HepG2 (cell line): ENCODE data around the gene PGC. TPM values are rescaled to one million over a fixed set of nuclear protein-coding genes. Genes with fewer than 3 reads are reported as not detected.
A peak's percentile ranks its signal among the peaks of the same experiment; 100 is the strongest.

Experiments used
- ATAC-seq: fragments of 200-7000 bp; cut with Tn5 transposase; 3 replicates; pipeline ENCODE4 v1.9.1; 2020; ENCODE audit warnings: mild to moderate bottlenecking, moderate library complexity
- BruUV-seq: library from RNA; stranded (reverse); fragments of 400-500 nt; replicated peaks from 2 replicates; lab custom pipeline; 2021; lab: Mats Ljungman, UMichigan
- CTCF ChIA-PET: fragments of 300-600 bp; formaldehyde crosslinking; extraction: SDS; loops from one replicate; lab custom pipeline; 2021; ENCODE audit warnings: low total read pairs, inconsistent platforms, low intra/inter-chr PET ratio; lab: Yijun Ruan, JAX
- POLR2A ChIA-PET: fragments of 350-600 bp; sonication (Branson Sonifier 250); formaldehyde crosslinking; loops from one replicate; lab custom pipeline; 2020; ENCODE audit warnings: antibody characterized with exemption, inconsistent platforms; lab: Yijun Ruan, JAX
- DNase-seq: peaks from one replicate; pipeline ENCODE4 v3.0.0-alpha.2; 2015; ENCODE audit warnings: low spot score
- FAIRE-seq: peaks from 3 replicates; lab custom pipeline; 2011; peaks lifted over from hg19 to GRCh38; lab: Jason Lieb, UNC
- H2AFZ ChIP-seq: one replicate; pipeline ENCODE4 v1.6.1; 2011; ENCODE audit warnings: low read length, inconsistent platforms
- H3K27ac ChIP-seq: fragments of 300-600 bp; 3 replicates; pipeline ENCODE4 v1.8.0; 2011; ENCODE audit warnings: mixed run types, mild to moderate bottlenecking, mixed read lengths, low read length, inconsistent platforms; ENCODE audit not compliant: insufficient read depth; ENCODE audit errors: extremely low read length
- H3K27me3 ChIP-seq, 2 experiments: fragments of 200-600 bp in 1 of 2; 2 replicates in 1 of 2; 3 replicates in 1 of 2; pipeline versions ENCODE4 v1.6.0 to v1.8.0; 2011; ENCODE audit warnings: low read length in 2 of 2, mild to moderate bottlenecking in 2 of 2, moderate library complexity in 2 of 2, inconsistent platforms in 1 of 2; ENCODE audit not compliant: insufficient read depth in 2 of 2, control insufficient read depth in 1 of 2
- H3K36me3 ChIP-seq, 2 experiments: fragments of 200-600 bp in 1 of 2; replicated peaks in 1 of 2; 2 replicates in 1 of 2; 3 replicates in 1 of 2; pipeline versions ENCODE4 v1.5.1 to v1.8.0; 2011; ENCODE audit warnings: low read length in 2 of 2, inconsistent platforms in 1 of 2; ENCODE audit not compliant: insufficient read depth in 2 of 2, control insufficient read depth in 1 of 2
- H3K4me1 ChIP-seq: 2 replicates; pipeline ENCODE4 v1.5.1; 2012; ENCODE audit warnings: low read length, inconsistent platforms; ENCODE audit not compliant: insufficient read depth
- H3K4me2 ChIP-seq: 2 replicates; pipeline ENCODE4 v1.6.0; 2011; ENCODE audit warnings: low read depth, low read length, inconsistent platforms
- H3K4me3 ChIP-seq, 3 experiments: fragments of 200-600 bp in 1 of 3; sonication (generic), shearing (Covaris generic) in 1 of 3; replicated peaks in 1 of 3; 2 replicates each; pipeline ENCODE4 v1.5.1; 2011 to 2016; ENCODE audit warnings: low read length in 3 of 3, inconsistent platforms in 2 of 3, low read depth in 2 of 3, mild to moderate bottlenecking in 2 of 3, control low read depth in 1 of 3, mixed read lengths in 1 of 3; ENCODE audit not compliant: insufficient read depth in 1 of 3
- H3K79me2 ChIP-seq: one replicate; pipeline ENCODE4 v1.6.1; 2011; ENCODE audit warnings: low read length, inconsistent platforms; ENCODE audit not compliant: insufficient read depth
- H3K9ac ChIP-seq: 2 replicates; pipeline ENCODE4 v1.6.0; 2011; ENCODE audit warnings: mild to moderate bottlenecking, low read depth, low read length, inconsistent platforms; ENCODE audit not compliant: insufficient read depth
- H3K9me3 ChIP-seq: 2 replicates; pipeline ENCODE4 v1.5.1; 2012; ENCODE audit warnings: mild to moderate bottlenecking, low read length
- H4K20me1 ChIP-seq: 2 replicates; pipeline ENCODE4 v1.6.0; 2011; ENCODE audit warnings: inconsistent platforms, mild to moderate bottlenecking, low read length, moderate library complexity; ENCODE audit not compliant: insufficient read depth
- AGO2 ChIP-seq: fragments of 200-400 bp; formaldehyde crosslinking; optimal IDR thresholded peaks from 2 replicates; pipeline ENCODE3; 2017; ENCODE audit warnings: mild to moderate bottlenecking, low read depth, low read length, moderate library complexity
- WGBS: methylation state at CpG from one replicate; pipeline ENCODE4 v1.1.6; 2017; ENCODE audit warnings: low lambda C conversion rate; 5-methylcytosine and 5-hydroxymethylcytosine counted together
- in situ Hi-C: cut with HindIII; loops from 2 replicates; pipeline ENCODE4 v1.10.0; 2017; ENCODE audit warnings: low pct_unique_long_range_greater_than_20kb; ENCODE audit not compliant: extremely low pct_ligation_motif_present
- intact Hi-C: fragments of 100-400 bp; cut with micrococcal nuclease; formaldehyde crosslinking; loops from one replicate; pipeline ENCODE4 v1.10.0; 2022; ENCODE audit not compliant: unreplicated experiment
- polyA plus RNA-seq, 8 experiments: library from polyadenylated mRNA; depleted of rRNA in 3 of 8; stranded (reverse) in 7 of 8; unstranded in 1 of 8; fragments of >200 nt; fragmentation: Illumina TruSeq in 4 of 8; extraction: Trizol in 4 of 8; gene quantifications; 2 replicates each; pipeline versions ENCODE4 v1.2.1 to v1.2.3, GENCODE V29; 2011 to 2016; ENCODE audit warnings: low read depth in 4 of 8, missing spikeins in 1 of 8, mixed read lengths in 1 of 8; ENCODE audit not compliant: insufficient read depth in 1 of 8
- total RNA-seq, 5 experiments: library from RNA; depleted of rRNA; stranded (reverse); fragments of >200 nt; fragmentation: Illumina TruSeq; extraction: Trizol; gene quantifications; 2 replicates each; pipeline ENCODE4 v1.2.3, GENCODE V29; 2016; ENCODE audit warnings: low read depth in 1 of 5
- TF ChIP-seq, protein P1 (sequence below): sonication (generic); formaldehyde crosslinking; IDR thresholded peaks from 2 replicates; pipeline ENCODE4 v1.5.0; 2020; ENCODE audit warnings: missing genetic modification reagents
- TF ChIP-seq, protein P2 (sequence below): sonication (generic); formaldehyde crosslinking; IDR thresholded peaks from 2 replicates; pipeline ENCODE4 v1.4.0; 2020; ENCODE audit warnings: low read depth, mild to moderate bottlenecking, missing genetic modification reagents

Gene PGC
- total and polyA plus RNA-seq, 2 of the 13 experiments (the other 11 are each of a cell fraction or from before 2014, with no cell fraction given), result 426 to 502 TPM

DNA sequence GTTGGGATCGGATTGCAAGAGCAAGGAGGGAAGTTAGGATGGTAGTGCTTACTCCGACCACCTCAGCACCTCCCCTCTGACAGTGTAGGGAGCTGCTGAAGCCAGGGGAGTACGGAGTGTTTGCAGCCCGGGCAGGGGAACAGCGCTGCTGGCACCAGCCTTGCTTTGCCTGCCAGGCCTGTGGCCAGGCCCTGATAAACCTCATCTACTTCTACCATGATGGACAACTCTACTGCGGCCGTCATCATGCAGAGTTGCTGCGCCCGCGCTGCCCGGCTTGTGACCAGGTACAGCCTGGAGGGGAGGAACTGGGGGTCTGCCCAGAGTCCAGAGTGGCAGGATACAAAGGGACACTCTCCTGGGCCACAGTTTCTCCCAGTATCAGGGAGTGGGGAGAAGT is 38.1 kb upstream of the PGC start:
- peak; percentile 29 for TF ChIP-seq AGO2
- TF ChIP-seq, protein P1, sequence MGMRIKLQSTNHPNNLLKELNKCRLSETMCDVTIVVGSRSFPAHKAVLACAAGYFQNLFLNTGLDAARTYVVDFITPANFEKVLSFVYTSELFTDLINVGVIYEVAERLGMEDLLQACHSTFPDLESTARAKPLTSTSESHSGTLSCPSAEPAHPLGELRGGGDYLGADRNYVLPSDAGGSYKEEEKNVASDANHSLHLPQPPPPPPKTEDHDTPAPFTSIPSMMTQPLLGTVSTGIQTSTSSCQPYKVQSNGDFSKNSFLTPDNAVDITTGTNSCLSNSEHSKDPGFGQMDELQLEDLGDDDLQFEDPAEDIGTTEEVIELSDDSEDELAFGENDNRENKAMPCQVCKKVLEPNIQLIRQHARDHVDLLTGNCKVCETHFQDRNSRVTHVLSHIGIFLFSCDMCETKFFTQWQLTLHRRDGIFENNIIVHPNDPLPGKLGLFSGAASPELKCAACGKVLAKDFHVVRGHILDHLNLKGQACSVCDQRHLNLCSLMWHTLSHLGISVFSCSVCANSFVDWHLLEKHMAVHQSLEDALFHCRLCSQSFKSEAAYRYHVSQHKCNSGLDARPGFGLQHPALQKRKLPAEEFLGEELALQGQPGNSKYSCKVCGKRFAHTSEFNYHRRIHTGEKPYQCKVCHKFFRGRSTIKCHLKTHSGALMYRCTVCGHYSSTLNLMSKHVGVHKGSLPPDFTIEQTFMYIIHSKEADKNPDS, result 0 out of 2 replicates have a peak, but pooled peaks have one; percentile 6
- TF ChIP-seq, protein P2, sequence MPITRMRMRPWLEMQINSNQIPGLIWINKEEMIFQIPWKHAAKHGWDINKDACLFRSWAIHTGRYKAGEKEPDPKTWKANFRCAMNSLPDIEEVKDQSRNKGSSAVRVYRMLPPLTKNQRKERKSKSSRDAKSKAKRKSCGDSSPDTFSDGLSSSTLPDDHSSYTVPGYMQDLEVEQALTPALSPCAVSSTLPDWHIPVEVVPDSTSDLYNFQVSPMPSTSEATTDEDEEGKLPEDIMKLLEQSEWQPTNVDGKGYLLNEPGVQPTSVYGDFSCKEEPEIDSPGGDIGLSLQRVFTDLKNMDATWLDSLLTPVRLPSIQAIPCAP (CRISPR knock-in tag), result no peak
- Histone ChIP-seq H3K4me1 (peaks cover 38% of the 10 kb centered on the region), H3K79me2 (peaks cover 20% of the 10 kb centered on the region), H2AFZ (no peak overlapping the region), H3K4me3 (no peak overlapping the region), H3K27me3 (no peaks in the 10 kb centered on the region; a peak in 2 of 5 replicates), H3K27ac (no peak overlapping the region), H3K9ac (no peak overlapping the region), H3K4me2 (no peak overlapping the region), H3K9me3 (no peaks in the 10 kb centered on the region), H3K36me3 (peaks cover 7 to 14% of the 10 kb centered on the region in 2 experiments), H4K20me1 (no peaks in the 10 kb centered on the region)
- ChIA-PET POLR2A (interaction anchor here (1.5 to 3.5 kb wide), 5 partner anchors 17 to 264 kb away, joined by 4 to 60 read pairs (median 19); partner anchors contain the start of genes TAF8 and TFEB), CTCF (interaction anchor here (1.4 to 3.1 kb wide), 3 partner anchors 9 to 259 kb away, joined by 5 to 29 read pairs (median 17); no protein-coding TSS in a partner anchor)
- no peak for FAIRE-seq
- no peak for DNase-seq
- intact Hi-C loops, result loop anchor here (5.0 kb wide), 2 partner anchors 382 to 418 kb away; no protein-coding TSS in a partner anchor
- BruUV-seq, result no TSS peak
- WGBS, result 95% methylated on average over 11 of the region's 11 CpGs
- in situ Hi-C loops, result loop anchor here (5.0 to 25.0 kb wide), 3 partner anchors 137 to 427 kb away; partner anchors contain the start of genes BYSL, MED20 and MRPS10
- no peak for ATAC-seq
